CD4-positive, alpha-beta T cell treated with Interleukin-2 at 100 ng/mL for 4 hours (primary cell): ENCODE measurements around the gene SLC35G3.
"Not testable (repeated sequence)": the region's sequence is repeated elsewhere in the genome, so short reads cannot be mapped to it uniquely, and the experiment has no call there.

Source experiments
- DNase-seq: peaks from one replicate; pipeline ENCODE4 v3.0.0-alpha.2; 2020; ENCODE audit warnings: low spot score

SLC35G3 gene

DNA sequence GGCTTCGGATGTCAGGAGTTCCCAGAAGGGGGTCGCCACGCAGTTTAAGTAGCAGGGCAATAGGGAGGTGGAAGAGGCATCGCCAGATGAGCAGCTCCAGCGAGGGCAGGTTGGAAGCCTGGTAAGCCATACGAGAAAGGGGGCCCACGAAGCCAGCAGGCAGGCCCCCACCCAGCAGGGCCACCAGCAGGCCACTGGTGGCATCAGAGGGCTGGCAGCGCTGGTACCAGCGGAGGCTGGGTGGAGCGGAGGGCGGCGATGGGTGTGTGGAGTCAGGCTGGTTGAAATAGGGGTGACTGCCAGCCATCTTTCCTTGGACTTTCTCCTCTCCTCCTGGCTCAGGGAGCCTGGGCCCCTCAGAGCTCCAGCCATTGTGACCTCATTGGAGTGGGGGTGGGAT, at the start of gene SLC35G3:
SLC35G3 (minus strand) TSS at position 393 of the 400 bp plus-strand sequence; CDS start at position 307, 86 bp downstream.
- not testable (repeated sequence) for DNase-seq

DNA sequence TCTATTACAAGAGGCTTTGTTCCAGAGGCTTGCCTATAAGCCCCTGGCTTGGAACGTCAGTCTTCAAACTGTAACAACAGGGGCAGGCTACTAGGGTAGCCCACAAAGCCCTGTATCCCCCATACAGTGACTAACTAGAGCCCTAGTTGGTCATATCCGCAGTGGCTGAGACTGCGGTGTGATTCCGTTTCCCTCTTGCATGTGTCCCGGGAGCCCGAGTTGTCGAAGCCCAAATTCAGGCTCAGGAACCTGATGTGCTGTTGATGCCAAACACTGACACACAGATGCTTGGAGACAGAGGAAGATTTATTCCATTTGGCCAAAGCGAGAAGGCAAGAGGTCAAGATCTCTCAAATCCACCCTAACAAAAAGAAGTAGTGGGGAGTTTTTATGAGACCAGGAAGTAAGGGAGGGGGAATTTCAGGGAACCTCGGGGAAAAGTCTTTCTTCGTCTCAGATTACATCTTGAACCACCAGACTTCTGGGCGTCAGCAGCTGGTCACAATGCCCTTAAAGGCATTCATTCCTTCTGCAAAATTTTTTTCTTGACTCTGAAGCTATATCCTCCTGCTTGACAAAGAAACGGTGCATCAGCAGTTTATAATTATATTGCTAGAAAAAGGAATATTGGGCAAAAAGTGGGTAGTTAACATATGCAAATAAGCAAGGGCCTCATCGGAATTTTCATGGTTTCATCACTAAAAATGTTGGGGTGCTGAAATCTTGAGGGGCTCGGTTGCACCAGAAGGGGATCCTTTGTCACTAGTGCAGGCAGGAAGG, 49.6 kb upstream of the SLC35G3 start:
- DNase-seq: peak; percentile 74

DNA sequence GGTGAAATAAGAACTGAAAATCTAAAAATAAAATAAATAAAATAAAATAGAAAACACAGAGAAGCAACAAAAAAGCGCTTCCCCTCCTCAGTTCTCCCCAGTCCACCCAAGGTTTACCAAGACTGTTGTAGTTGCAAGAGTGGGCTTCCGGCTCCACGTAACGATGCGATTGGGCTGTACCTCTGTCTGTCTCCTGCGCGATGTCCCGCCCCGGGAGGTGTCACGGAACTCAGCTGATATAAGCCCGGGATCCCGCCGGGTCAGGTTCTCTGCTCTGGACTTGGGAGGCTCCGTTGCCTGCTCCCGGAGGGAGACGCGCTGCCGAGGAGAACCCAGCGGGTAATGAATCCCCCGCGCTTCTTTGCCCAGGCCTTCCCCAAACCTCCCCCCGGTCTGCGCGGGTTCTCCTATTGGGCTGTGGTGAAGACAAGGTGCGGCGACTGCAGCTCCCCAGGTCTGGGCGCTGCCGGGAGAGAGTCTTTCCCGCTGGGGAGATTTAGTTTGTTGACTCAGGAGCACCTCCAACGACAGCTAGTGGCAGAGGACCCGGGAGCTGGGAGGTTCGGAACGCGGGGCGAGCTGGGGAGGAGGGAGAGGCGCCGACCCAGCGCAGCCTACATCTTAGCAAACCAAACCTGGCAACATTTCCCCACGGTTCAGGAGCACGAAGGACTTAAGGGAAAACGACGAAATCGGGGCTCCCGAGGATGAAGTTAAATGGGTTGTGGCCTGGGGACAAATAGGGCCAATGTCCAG, 48.8 kb upstream of the SLC35G3 start, which contains the start of gene SLFN5:
SLFN5 (plus strand) TSS at position 268 of the 756 bp plus-strand sequence. CDS start 15,619 bp downstream, outside the sequence.
- DNase-seq: peak; percentile 96

DNA sequence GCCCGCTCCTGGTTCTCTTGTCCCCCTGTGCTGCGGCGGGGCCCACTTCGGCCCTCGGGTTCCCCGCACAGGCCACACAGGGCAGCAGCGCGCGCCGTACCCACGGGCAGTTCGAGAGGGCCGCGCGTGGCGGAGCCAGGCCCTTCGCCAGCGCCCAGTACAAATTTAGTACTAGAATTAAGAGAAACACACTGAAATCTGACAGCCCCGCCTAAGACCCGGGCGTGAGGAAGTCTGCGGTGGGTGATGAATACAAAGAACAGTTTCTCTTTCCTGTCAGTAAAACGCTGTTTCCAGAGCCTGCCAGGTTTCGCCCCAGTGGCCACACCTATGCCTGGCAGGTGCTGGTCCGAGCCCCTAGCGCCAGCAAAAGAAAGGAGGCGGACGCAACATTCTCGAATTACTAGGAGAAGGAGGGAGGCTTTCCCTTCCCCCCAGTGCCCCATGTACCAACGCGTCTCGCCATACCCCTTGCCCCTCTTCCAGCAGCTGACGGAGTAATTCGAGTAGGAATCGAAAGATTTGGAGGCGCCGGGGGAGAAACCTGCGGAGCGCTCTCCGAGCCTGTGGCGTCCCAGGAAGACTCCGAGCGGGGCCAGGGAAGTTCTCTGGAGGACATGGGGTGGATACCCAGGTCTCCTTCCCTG, 48.1 kb upstream of the SLC35G3 start:
- peak; percentile 92 for DNase-seq

DNA sequence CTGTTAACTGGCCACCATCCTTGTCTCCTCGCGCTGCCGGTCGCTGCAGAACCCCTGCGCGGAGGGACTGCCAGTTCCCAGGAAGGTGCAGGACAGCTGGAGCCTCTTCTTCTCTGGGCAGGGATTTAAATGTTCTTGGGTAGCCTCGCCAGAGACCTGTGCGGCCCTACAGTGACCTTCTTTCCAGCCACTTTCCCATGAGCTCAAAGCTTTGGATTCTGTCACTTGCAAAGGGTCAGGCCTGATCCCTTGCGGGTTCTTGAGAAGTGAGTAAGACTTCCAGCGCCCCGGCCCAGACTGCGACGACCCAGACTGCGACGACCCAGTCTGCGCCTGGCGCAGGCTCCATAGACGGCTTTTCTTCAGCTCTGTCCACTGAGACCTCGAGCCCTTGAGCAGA, 47.3 kb upstream of the SLC35G3 start:
- peak; percentile 54 for DNase-seq

DNA sequence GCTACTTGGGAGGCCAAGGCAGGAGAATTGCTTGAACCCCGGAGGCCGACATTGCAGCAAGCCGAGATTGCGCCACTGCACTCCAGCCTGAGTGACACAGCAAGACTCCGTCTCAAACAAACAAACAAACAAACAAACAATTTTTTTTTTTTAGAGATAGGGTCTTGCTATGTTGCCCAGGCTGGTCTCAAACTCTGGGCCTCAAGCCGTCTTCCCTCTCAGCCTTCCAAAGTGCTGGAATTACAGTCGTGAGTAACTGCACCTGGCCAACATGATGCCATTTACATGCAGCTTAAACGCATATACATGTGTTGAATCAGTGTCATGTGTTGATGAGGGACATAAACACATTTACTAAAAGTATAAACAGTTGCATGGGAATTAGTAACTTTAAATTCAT, 46.7 kb upstream of the SLC35G3 start:
- DNase-seq: no peak

DNA sequence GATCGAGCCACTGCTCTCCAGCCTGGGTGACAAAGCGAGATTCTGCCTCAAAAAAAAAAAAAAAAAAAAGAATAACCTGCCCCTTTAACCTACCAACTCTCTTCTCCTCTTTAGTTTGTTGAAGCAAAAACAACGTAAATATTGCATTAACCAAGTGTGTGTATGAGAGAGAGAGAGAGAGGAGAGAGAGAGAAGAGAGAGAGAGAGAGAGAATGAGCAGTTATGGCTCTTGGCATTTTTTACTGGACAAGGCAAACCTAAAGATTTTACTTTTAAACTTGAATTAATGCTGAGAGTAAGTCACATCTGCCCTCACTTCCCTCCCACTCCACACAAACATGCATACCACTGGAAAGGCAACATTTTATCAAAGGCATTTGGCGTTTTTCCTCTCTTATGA, 45.6 kb upstream of the SLC35G3 start:
- no peak for DNase-seq

DNA sequence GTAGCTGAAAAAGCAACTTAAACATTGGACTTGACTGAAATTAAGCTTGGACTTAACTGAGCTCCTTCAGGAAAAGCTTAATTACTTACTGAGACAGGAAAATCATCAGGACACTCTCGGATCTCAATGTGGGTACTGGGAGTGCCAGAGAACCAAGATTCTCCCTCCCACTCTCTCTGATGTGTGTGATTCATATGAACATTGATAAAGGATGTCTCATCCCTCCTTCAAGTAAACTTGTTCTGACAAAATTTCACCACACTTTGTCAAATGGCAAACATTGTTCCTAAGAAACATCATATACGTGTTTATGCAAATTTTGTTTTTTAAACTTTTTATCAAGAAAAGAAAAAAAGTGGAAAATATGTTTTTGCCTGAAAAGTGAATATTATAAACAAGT, 44.6 kb upstream of the SLC35G3 start:
- peak; percentile 58 for DNase-seq

DNA sequence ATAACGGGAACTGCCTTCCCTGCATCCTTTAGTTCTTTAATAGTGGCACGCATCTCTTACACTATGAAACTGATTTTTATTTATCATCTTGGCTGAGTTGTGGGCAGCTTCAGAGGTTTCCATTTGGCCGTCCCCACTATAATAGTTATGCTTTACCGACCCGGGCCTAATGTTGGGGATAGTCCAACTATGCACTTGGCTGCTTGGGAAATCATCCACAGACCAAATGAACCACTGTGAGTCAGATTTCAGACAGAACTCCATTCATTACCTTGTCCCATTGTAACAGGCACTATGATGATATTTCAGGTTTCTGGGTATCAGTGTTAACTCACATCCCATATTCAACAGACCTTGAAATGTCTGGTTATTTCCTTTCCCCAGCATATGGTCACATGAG, 42.6 kb upstream of the SLC35G3 start:
- DNase-seq: no peak

DNA sequence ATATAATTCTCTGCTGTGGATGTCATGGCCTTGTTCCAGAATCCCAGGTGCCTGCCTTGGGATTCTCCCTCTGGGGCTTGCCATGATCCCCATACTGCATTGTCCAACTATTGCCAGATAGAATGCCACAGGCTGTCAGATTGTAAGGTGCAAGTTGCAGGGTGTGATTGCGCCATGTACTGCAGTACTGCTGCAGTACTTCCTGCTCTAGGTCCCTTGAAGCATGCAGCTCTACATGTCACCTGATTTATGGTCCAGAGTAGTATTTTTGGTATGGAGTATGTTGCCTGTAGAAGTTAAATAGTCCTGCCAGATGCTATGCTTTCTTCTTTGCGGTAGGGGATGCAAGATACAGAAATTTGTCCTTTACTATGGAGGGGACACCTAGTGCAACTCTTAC, 41.7 kb upstream of the SLC35G3 start:
- no peak for DNase-seq

DNA sequence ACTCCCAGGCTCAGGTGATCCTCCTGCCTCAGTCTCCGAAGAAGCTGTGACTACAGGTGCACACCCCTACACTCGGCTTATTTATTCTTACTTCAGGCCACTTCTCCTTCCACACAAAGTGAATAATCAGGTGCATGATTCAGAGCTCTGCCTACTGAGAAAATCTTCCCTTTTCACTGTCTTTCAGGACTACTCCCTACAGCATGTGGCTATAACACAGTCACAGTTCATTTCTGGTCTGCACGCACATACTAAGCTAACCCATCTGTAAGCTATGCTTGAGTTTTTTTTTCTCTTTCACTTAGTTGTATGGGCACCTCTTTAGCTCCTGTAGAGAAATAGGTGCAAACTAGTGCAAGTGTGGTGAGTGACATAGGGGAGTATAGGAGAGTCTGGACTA, 41.1 kb upstream of the SLC35G3 start:
- peak; percentile 46 for DNase-seq

DNA sequence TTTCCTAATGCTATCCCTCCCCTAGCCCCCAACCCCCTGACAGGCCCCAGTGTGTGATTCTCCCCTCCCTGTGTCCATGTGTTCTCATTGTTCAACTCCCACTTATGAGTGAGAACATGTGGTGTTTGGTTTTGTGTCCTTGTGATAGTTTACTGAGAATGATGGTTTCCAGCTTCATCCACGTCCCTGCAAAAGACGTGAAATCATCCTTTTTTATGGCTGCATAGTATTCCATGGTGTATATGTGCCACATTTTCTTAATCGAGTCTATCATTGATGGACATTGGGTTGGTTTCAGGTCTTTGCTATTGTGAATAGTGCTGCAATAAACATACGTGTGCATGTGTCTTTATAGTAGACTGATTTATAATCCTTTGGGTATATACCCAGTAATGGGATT, 40.1 kb upstream of the SLC35G3 start:
- not testable (repeated sequence) for DNase-seq

DNA sequence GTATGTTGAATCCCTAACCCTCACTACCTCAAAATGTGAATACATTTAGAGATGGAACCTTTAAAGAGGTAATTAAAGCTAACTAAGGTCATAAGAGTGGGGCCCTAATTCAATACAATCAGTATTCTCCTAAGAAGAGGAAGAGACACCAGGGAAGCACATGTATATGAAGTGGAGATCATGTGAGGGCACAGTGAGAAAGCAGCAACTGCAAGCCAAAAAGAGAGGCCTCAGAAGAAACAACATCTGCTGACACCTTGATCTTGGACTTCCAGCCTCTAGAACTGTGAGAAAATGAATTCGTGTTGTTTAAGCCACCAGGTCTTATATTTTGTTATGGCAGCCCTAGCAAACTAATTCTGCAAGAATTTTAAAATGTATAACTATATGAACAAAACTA, 35.4 kb upstream of the SLC35G3 start:
- no peak for DNase-seq

DNA sequence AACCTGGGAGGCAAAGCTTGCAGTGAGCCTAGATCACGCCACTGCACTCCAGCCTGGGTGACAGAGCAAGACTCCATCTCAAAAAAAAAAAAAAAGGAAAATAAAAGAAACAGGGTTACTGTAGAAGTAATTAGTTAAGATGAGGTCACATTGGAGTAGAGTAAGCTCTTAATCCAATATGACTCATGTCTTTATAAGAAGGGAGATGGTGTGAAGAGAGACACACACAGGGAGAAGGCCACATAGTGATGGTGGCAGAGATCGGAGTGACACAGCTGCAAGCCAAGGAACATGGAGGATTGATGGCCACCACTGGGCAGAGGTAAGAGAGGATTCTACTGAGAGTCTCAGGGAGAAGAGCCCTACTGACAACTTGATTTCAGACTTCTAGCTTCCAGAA, 33.4 kb upstream of the SLC35G3 start:
- no peak for DNase-seq

DNA sequence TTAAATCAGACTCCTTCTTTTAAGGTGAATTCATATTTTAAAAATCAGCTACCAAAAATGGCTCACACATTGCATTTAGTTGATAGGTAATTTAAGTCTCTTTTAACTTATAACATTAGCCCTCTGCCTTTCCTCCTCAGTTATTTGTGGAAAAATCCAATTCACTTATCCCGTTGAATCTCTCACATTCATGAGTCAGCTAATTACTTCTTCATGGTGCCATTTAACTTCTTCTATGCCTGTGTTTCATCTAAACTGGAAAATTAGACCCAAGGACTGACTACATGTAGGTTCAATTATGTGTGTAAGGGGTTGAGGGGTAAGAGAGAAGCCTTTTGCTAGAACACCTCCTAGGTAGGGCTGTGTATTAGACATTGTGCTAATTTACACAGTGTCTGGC, 30.2 kb upstream of the SLC35G3 start:
- no peak for DNase-seq

DNA sequence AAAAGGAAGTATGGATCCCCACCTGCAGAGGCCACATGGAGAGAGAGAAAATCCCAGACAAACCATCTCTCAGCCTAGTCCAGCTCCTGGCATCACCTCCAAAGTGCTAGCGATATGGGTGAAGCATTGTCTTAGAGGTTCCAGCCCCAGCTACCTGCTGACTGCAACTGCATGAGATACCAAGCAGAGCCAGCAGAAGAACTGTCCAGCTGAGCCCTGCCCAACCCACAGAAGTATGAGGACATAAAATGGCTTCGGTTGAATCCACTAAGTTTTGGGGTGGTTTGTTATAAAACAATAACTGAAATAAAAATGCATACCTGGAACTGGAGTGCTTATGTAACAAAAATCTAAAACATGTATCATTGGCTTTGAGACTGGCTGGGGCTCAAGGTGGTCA, 28.3 kb upstream of the SLC35G3 start:
- no peak for DNase-seq

DNA sequence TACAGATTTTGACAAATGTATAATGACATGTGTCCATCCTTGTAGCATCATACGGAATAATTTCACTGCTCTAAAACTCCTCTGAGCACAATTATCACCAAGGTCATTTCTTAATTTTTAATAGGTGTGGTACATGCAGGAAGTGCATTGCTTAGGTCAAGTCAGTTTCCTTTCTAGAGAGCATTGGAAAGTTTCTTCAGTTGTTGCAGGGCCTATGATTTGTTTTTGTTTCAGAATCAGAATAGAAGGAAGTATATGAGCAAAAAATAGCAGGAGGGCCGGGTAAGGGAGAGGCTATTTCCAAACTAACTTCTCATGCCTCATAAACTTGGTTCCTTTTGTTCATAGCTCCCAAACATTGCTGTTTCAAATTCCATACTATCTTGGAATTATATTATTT, 24.7 kb upstream of the SLC35G3 start:
- DNase-seq: no peak

DNA sequence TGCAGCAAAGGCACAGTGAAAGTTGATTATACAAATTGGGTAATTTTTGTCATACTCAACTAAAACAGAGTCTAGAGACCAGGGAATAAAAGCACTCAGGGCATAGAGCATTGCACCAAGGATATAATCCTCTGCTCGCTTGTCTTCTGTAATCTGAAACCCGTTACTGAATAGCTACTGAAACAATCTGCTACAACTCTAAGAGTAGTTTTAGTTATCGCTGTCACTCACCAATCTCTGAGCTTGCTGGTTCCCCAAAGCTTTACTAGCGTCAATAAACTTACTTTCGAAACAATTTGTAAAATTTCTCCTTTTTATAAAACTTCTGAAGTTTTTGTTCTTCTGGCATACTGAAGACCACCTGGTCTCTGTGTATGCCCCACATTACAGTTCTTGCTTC, 22.9 kb upstream of the SLC35G3 start:
- no peak for DNase-seq

DNA sequence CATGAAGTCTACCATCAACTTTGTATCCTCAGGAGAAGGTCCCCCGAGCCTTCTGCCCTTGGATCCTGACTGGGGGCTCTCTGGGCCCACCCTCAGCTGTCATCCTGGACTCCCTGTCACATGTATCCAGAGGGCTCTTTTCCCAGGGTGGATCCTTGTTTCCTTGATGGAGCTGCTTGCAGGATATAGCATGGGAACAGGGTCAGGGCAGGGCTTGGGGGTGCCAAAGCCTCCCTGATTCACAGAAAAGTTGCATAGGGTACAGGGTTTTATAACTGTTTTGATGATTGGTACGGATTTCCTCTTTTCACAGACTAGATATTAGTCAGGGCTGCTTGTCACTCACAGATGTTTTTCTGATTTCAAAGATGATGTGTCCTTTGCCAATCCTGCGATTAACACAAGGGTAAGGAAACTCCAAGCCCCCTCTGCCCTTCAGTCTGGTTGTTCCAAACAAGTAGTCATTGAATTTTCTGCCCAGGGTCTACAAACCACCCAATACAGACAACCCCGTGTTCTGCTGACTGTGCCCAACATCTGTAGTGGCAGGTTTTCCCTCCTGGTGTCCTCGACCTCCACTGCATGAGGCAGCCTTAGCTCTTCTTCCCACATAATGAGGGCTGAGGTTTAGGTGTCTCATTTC, 20.6 kb upstream of the SLC35G3 start:
- peak; percentile 77 for DNase-seq

DNA sequence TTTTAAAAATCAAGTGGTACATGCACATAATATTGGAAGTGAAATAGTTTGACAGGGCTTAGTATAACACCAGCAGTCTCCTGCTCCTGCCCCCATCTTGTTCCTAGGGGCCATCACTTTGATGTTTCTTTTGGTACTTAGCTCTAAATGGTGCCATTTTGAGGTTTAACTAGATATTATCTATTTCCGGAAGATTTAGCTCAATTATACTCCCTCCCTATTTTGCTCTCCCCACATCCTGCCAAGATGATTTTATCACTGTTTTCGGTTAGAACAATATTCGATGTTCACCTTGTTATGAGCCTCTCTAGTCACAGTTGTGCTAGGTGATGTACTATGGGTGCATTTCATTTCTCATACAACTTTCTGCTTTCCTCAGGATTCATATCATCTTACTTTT, 20.0 kb upstream of the SLC35G3 start:
- DNase-seq: peak; percentile 89

DNA sequence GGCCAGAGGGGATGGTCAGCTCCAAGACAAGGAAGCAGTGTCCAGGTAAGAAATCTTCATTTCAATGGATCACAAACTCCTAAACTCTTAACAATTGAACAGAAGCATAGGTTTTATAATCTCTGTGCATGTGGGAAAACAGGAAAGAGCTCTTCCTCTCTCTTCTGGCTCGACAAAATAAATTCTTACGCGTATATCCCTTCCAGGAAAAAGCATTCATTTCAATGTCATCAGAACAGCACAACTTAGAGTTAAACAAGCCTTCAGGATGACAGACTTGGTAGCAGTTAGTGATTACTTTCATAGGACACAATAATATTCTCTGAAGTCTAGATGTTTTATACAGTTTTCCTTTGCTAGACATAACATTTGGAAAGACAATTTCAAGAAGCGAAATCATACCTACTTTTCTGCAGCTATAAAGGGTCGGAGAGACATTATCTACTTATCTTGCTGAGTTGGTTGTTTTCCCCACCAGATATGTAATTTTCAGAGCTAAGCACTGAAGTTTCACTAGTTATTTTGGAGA, 19.3 kb upstream of the SLC35G3 start:
- DNase-seq: no peak

DNA sequence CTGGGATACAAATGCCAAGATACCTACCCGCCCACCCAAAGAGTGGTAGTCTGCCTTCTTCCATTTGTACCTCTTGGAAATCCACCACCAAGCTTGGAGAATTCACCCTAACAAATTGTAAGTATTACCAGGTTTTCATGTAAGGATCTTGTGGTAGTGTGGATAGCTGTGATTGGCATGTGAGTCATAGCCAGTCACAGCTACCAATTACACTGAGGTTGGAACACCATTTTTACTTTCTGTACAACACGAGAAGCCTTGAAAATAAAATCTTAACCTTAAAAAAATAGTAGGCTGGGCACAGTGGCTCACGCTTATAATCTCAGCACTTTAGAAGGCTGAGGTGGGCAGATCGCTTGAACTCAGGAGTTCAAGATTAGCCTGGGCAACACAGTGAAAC, 18.5 kb upstream of the SLC35G3 start:
- DNase-seq: peak; percentile 44
